ENCODE data around the gene ZBED1.
"Not testable (repeated sequence)": the region's sequence is repeated elsewhere in the genome, so short reads cannot be mapped to it uniquely, and the experiment has no call there.

ZBED1 gene

GRCh38 chrX:2457289-2458133 is 43.3 kb downstream of the ZBED1 start:
- TF ChIP-seq CTCF (conservative IDR thresholded peaks at IDR 0.05): no peak
- H3K27ac ChIP-seq: no peak overlapping the region

- not testable (repeated sequence) for H3K27ac ChIP-seq
Observed at GRCh38 chrX:2456091-2456490, 44.7 kb downstream of the ZBED1 start.

- not testable (repeated sequence) for H3K27ac ChIP-seq
Observed at GRCh38 chrX:2454620-2455019, 46.2 kb downstream of the ZBED1 start.

GRCh38 chrX:2452799-2453198 is 48.0 kb downstream of the ZBED1 start:
- H3K27ac ChIP-seq: no peak overlapping the region
- TF ChIP-seq CTCF (conservative IDR thresholded peaks at IDR 0.05): no peak

DNA sequence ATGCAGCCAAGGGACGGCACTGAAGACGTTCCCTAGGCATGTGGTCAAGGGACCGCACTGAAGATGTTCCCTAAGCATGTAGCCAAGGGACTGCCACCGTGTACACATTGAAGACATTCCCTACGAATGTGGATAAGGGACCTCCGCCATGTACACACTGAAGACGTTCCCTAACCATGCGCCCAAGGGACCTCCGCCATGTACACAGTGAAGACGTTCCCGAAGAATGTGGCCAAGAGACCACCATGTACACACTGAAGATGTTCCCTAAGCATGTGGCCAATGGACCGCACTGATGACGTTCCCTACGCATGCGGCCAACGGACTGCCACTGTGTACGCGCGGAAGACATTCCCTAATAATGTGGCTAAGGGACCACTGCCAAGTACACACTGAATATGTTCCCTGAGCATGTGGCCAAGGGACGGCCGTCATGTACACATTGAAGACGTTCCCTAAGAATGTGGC is 48.4 kb downstream of the ZBED1 start:
- H3K27ac ChIP-seq: no peak overlapping the region
- TF ChIP-seq CTCF (conservative IDR thresholded peaks at IDR 0.05): no peak

DNA sequence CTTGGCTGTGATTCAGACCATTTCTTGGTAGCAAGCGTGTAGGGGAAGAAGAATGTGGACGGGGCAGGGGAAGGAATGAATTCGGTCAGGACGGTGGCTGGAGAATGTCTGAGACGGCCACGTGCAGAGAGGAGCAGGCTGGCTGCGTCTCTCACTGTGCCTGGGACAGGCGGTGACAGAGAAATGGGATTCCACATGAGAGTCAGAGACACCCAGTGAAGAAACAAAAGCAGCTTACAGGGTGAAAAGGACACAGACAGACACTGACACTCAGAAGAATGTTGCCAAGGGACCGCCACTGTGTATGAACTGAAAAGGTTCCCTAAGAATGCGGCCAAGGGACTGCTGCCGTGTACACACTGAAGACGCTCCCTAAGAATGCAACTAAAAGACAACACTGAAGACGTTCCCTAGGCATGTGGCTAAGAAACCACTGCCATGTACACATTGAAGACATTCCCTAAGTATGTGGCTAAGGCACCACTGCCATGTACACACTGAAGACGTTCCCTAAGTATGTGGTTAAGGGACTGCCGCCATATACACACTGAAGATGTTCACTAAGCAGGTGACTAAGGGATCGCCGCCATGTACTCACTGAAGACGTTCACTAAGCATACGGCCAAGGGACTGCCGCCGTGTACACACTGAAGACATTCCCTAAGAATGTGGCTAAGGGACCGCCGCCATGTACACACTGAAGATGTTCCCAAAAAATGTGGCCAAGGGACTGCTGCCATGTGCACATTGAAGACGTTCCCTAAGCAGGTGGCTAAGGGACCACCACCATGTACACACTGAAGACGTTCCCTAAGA is 49.1 kb downstream of the ZBED1 start:
- H3K27ac ChIP-seq: no peak overlapping the region
- no peak for TF ChIP-seq CTCF (conservative IDR thresholded peaks at IDR 0.05)

DNA sequence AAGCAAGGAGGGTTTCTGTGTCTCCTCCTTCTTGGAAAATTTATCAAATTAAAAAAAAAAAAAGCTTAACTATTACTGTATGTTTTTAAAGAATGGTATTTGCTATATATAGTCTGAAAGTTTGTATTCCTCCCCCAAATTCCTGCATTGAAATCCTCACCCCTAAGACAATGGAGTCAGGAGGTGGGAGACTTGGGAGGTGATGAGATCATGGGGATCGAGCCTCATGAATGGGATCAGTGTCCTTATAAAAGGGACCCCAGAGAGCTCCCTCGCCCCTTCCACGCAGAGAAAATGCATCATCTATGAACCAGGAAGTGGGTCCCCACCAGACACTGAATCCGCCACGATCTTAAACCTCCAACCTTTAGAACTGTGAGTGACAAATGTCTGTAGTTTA is 50.1 kb downstream of the ZBED1 start:
- TF ChIP-seq CTCF (conservative IDR thresholded peaks at IDR 0.05): no peak
- H3K27ac ChIP-seq: no peak overlapping the region

- TF ChIP-seq CTCF (conservative IDR thresholded peaks at IDR 0.05): no peak
- H3K27ac ChIP-seq: no peak overlapping the region
Observed at GRCh38 chrX:2449135-2449886, 51.5 kb downstream of the ZBED1 start.

Data from VCaP (cell line).